Dedifferentiated amniotic fluid mesenchymal stem cell (primary cell): ENCODE results near the gene GLP1R.

Experiments used
- DNase-seq: peaks from one replicate; pipeline ENCODE4 v3.0.0-alpha.2; 2016; ENCODE audit errors: extremely low spot score

The GLP1R gene

GRCh38 chr6:39048481-39049399 lies at the start of gene GLP1R:
TSS of gene GLP1R (plus strand) at chr6:39048781. CDS start at chr6:39048841, 60 bp downstream.
- no peak for DNase-seq

DNA sequence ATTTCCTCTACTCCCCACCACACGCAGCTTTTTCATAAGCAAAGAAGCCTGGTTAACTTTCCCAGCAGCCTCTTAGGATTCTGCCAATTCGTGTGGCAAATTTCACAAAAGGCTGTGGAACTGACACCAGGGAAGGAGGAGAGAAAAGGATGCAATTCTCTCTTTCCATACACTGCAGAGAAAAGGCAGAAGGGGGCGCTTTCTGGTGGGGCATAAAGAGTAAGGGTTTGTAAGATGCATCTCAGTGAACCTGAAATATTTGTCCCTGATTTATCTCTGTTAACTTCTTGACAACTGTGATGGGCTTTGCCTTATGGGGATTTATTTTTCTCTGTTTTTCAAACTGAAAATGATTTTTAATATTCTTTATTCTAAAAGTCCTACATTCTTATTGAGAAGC lies 45.5 kb upstream of the GLP1R start:
- no peak for DNase-seq

GRCh38 chr6:39003492-39003891 lies 45.1 kb upstream of the GLP1R start:
- no peak for DNase-seq

- no peak for DNase-seq
These were observed 43.8 kb upstream of the GLP1R start for GRCh38 chr6:39004801-39005200.

- DNase-seq: no peak
These were observed 42.8 kb upstream of the GLP1R start for GRCh38 chr6:39005774-39006173.

DNA sequence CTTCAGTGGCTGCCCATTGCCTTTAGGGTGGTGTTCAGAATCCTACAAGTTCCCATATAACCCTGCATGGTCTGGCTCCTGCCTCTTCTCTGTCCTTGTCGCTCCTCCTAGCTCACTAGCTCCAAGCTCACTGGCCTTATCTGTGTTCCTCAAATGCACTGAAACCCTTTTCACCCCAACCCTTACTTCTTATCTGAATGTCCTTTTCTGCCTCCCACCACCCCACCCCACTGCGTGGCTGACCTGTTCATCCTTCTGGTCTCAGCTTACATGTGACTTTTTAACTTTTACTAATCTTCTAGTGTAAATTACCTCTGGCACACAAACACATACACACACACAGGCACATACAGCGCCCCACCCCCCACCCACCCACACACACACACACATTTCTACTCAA lies 41.0 kb upstream of the GLP1R start:
- no peak for DNase-seq

DNA sequence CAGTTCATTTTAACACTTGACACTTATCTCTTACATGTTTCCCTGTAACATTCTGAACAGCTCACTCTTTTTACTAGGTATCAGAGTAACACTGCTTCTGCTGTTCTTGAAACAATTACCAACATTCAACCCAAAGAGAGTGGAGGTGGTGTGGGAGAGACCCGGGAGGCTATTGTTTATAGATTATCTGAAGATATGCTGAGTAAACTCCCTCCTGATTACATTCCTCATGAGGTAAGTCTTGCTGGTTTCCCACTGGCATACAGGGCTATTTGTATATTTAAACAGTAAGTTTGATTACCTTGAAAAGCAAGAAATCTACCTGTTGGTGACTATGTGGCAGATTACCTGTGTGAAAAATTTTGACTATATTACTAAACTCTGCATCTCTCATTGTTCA lies 39.8 kb upstream of the GLP1R start:
- no peak for DNase-seq

DNA sequence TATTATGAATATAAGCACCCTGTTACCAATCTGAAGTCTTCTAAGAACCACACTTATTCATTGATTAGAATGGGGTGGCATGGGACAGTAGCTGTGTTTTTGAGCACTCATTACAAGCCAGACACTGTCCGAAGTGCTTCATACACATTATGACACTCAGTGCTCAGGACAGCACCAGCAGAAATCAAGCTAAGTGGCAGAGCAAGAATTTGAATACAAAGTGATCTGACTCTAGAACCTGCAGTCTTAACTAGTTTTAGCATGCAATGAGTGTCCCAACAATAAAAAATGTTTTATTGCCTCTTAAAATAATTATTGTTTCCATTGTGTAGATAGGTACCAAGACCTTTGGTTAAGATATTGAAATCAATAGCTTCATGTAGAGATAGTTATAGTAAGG lies 39.1 kb upstream of the GLP1R start:
- DNase-seq: no peak

GRCh38 chr6:39016839-39017546 lies 31.6 kb upstream of the GLP1R start:
- DNase-seq: no peak

- DNase-seq: no peak
These were observed 31.1 kb upstream of the GLP1R start for GRCh38 chr6:39017547-39017880.

GRCh38 chr6:39018103-39018502 lies 30.5 kb upstream of the GLP1R start:
- no peak for DNase-seq

- no peak for DNase-seq
These were observed 28.4 kb upstream of the GLP1R start for GRCh38 chr6:39020136-39020535.

- DNase-seq: no peak
These were observed 27.5 kb upstream of the GLP1R start for GRCh38 chr6:39021041-39021440.

- DNase-seq: no peak
These were observed 26.8 kb upstream of the GLP1R start for GRCh38 chr6:39021779-39022178.

GRCh38 chr6:39026175-39026574 lies 22.4 kb upstream of the GLP1R start:
- no peak for DNase-seq

GRCh38 chr6:39029156-39030011 lies 19.2 kb upstream of the GLP1R start:
- no peak for DNase-seq

- no peak for DNase-seq
These were observed 12.9 kb upstream of the GLP1R start for GRCh38 chr6:39035681-39036080.

GRCh38 chr6:39037082-39037508 lies 11.5 kb upstream of the GLP1R start:
- DNase-seq: no peak

DNA sequence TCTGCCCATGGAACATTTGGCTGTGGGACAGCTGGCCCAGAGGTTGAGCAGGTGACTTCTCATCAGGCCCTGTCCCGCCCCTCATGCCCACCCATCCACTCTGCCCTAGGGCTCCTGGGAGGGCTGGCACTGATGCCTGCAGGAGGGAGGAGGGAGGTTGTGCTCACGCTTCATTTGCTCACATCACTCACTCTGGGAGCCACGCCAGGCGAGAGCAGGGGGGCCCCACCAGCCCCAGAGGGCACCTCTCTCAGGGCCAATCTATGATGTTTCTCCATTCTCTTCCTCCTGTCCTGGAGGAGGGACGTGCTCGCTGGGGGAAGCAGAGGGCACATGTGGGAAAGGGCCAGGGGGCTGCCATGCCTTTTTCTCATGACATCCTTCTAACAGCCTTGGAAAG lies 10.9 kb upstream of the GLP1R start:
- no peak for DNase-seq

DNA sequence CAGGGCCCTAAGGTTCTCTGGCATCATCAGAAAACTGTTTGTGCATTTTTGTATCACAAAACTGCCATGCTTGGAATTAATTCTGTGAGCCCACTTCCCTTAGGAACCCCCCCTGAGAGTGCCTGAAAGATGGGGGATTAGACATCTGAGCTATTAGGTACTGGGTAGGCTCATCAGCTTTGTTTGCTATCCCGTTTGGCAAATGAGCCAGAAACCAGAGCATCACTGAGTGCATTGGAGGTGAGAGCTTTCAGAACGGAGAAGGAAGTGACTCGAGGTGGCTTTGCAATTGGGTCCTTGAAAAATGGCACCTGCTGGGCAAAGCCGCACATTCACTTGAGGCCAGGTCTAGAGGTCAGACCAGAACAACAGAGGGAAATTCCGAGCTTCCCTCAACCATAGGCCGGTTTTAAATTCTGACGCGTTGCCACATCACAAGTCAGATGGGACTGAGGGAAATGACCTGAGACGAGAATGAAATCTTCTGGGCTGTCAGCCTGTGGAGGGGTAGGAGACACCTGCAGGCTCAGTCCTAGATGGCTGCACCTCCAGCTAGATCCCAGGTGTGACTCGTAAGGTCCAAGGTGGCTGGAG lies 8.4 kb upstream of the GLP1R start:
- DNase-seq: no peak

DNA sequence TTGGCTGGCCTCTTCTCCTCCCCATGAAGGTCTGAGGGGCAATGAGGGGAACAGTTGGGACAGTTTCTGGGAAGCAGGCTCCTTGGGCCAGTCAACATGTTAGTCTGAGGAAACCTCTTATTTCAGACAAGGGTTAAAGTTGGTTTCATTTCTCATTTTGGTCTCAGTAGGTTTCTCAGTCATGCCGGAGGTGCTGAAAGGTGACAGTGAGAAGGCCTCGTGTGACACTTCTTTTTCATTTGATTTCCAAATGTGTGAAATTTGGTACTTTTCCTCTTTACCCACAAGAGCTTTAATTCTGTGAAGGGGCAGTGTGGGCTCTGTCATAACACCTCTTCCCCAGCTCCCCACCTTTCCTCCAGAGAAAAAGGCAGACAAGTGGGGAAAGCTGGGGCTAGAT lies 7.5 kb upstream of the GLP1R start:
- DNase-seq: no peak

GRCh38 chr6:39043776-39044175 lies 4.8 kb upstream of the GLP1R start:
- no peak for DNase-seq
